ENCODE data around the gene SCLT1.

GRCh38 chr4:128866269-128866668 is 227.1 kb downstream of the SCLT1 start:
- TF ChIP-seq GATA2 (IDR thresholded peaks at IDR 0.05; ENCODE audit: low read depth, low read length): no peak
- no peak for TF ChIP-seq GATA3 (IDR thresholded peaks at IDR 0.05; ENCODE audit: low read depth, low read length)

Measured in SH-SY5Y (cell line).